Activated B cell treated with CpG ODN at 0.5 μM for 24 hours (primary cell): Measurements from ENCODE around the gene DDX46. TPM values are rescaled to one million over a fixed set of nuclear protein-coding genes. Genes with fewer than 3 reads are reported as not detected.

Experiments
- ATAC-seq: fragments of 200-7000 bp; cut with Tn5 transposase; one replicate; pipeline ENCODE4 v1.10.0; 2021; ENCODE audit warnings: low read depth, mild to moderate bottlenecking, moderate library complexity
- CTCF ChIA-PET: fragments of 350-600 bp; sonication (Branson Sonifier 250); formaldehyde crosslinking; loops from one replicate; lab custom pipeline; 2021; ENCODE audit warnings: antibody characterized with exemption; lab: Charles Lee
- POLR2A ChIA-PET: fragments of 350-600 bp; sonication (Branson Sonifier 250); formaldehyde crosslinking; loops from one replicate; lab custom pipeline; 2021; ENCODE audit warnings: antibody characterized with exemption; lab: Charles Lee
- DNase-seq: peaks from one replicate; pipeline ENCODE4 v3.0.0; 2022
- H3K27ac Mint-ChIP-seq: one replicate; pipeline ENCODE4 v1.8.0; 2020; ENCODE audit warnings: mixed read lengths
- H3K27me3 Mint-ChIP-seq: one replicate; pipeline ENCODE4 v1.8.0; 2021; ENCODE audit warnings: mixed read lengths
- H3K36me3 Mint-ChIP-seq: one replicate; pipeline ENCODE4 v1.8.0; 2021; ENCODE audit warnings: low read depth, mixed read lengths
- H3K4me1 Mint-ChIP-seq: one replicate; pipeline ENCODE4 v1.8.0; 2021; ENCODE audit warnings: mixed read lengths
- H3K4me3 Mint-ChIP-seq: one replicate; pipeline ENCODE4 v1.8.0; 2020; ENCODE audit warnings: mild to moderate bottlenecking, mixed read lengths
- H3K9me3 Mint-ChIP-seq: one replicate; pipeline ENCODE4 v1.8.0; 2020; ENCODE audit warnings: mixed read lengths
- intact Hi-C: fragments of 100-400 bp; cut with micrococcal nuclease; formaldehyde crosslinking; loops from one replicate; pipeline ENCODE4 v1.15.1; 2024
- total RNA-seq: library from RNA; stranded (reverse); gene quantifications from 2 replicates; pipeline ENCODE4 v1.2.3, GENCODE V29; 2022
- TF ChIP-seq, protein P1 (sequence below): fragments of 200-600 bp; IDR thresholded peaks from one replicate; pipeline ENCODE4 v1.8.0; 2022; ENCODE audit warnings: antibody characterized with exemption, mild to moderate bottlenecking

DDX46 gene
- total RNA-seq, 1 donor from 2014 or later: 74.1 TPM

DNA sequence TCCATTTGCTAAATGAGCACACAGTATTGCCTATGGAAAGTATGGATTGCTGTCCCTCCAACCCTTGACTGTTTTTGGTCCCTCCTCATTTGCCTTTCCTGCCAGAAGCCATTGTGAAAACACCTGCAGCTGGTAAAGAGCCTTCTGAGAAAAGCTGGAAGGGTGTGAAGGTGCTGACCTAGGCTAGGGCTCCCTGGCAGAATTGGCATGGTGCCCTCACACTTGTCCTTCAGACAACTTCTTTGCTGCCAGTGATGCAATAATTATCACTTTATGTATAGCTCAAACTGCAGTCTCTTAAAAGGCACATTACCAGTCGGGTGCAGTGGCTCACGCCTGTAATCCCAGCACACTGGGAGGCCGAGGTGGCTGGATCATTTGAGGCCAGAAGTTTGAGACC lies 119.8 kb downstream of the DDX46 start:
- no peak overlapping the region for H3K4me3 Mint-ChIP-seq
- H3K27ac Mint-ChIP-seq: no peak overlapping the region
- no peak for DNase-seq
- intact Hi-C loops: no loop called here
- POLR2A ChIA-PET: interaction anchor here (0.6 kb wide), 1 partner anchor 141 kb away, joined by 3 read pairs; no protein-coding TSS in a partner anchor
- CTCF ChIA-PET: no interaction called here
- peaks cover 43% of the 10 kb centered on the region for H3K4me1 Mint-ChIP-seq
- ATAC-seq: no peak
- TF ChIP-seq, protein P1, sequence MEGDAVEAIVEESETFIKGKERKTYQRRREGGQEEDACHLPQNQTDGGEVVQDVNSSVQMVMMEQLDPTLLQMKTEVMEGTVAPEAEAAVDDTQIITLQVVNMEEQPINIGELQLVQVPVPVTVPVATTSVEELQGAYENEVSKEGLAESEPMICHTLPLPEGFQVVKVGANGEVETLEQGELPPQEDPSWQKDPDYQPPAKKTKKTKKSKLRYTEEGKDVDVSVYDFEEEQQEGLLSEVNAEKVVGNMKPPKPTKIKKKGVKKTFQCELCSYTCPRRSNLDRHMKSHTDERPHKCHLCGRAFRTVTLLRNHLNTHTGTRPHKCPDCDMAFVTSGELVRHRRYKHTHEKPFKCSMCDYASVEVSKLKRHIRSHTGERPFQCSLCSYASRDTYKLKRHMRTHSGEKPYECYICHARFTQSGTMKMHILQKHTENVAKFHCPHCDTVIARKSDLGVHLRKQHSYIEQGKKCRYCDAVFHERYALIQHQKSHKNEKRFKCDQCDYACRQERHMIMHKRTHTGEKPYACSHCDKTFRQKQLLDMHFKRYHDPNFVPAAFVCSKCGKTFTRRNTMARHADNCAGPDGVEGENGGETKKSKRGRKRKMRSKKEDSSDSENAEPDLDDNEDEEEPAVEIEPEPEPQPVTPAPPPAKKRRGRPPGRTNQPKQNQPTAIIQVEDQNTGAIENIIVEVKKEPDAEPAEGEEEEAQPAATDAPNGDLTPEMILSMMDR: no peak
- H3K27me3 Mint-ChIP-seq: no peaks in the 10 kb centered on the region
- H3K9me3 Mint-ChIP-seq: no peaks in the 10 kb centered on the region
- peaks cover 26% of the 10 kb centered on the region for H3K36me3 Mint-ChIP-seq

DNA sequence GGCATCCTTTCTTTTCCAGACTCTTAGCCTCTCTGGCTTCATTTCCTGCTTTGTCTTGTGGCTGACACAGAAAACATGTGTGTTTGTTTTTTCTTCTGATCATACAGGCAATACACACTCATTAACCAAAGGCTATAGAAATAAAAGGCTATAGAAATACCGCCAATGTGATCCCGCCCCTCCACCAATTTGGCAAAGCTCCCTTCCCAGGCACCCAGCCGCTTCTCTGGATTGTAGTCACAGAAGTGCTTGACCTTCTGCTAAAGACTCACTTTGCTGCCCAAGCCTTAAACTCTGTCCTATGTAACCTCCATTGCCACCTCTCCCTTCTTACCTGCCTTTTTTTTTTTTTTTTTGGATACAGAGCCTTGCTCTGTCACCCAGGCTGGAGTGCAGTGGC lies 120.9 kb downstream of the DDX46 start:
- ChIA-PET CTCF (interaction anchor here (0.7 kb wide), 1 partner anchor 247 kb away, joined by 3 read pairs; the partner anchor contains the start of gene SAR1B), POLR2A (interaction anchor here (0.7 kb wide), 2 partner anchors 26 to 219 kb away, joined by 3 to 4 read pairs; no protein-coding TSS in a partner anchor)
- TF ChIP-seq, protein P1: no peak
- no peaks in the 10 kb centered on the region for H3K27me3 Mint-ChIP-seq
- peaks cover 41% of the 10 kb centered on the region for H3K4me1 Mint-ChIP-seq
- ATAC-seq (no peak), DNase-seq (no peak)
- H3K4me3 Mint-ChIP-seq: no peak overlapping the region
- H3K27ac Mint-ChIP-seq: no peak overlapping the region
- H3K9me3 Mint-ChIP-seq: no peaks in the 10 kb centered on the region
- intact Hi-C loops: no loop called here
- H3K36me3 Mint-ChIP-seq: peaks cover 23% of the 10 kb centered on the region

Other genes starting within 250 kb of the DDX46 start
- gene JADE2, start 233.1 kb upstream of the DDX46 start, total RNA-seq: 218 and 225 TPM in 2 replicates
- gene SAR1B, start 126.0 kb upstream of the DDX46 start, total RNA-seq: 22.2 and 31.2 TPM in 2 replicates
- 13.8 and 15.6 TPM in 2 replicates for gene SEC24A, start 110.0 kb upstream of the DDX46 start, total RNA-seq
- 22.2 and 23.9 TPM in 2 replicates for gene CAMLG, start 20.2 kb upstream of the DDX46 start, total RNA-seq
- 32.0 and 36.1 TPM in 2 replicates for gene C5orf24, start 87.2 kb downstream of the DDX46 start, total RNA-seq
- 26.6 and 30.7 TPM in 2 replicates for gene TXNDC15, start 115.6 kb downstream of the DDX46 start, total RNA-seq
- gene PCBD2, start 146.4 kb downstream of the DDX46 start, total RNA-seq: 8.4 and 11.5 TPM in 2 replicates
- gene CATSPER3, start 209.1 kb downstream of the DDX46 start, total RNA-seq: 0.95 and 0.98 TPM in 2 replicates